ENCODE data around the gene NR4A2. TPM values are rescaled to one million over a fixed set of nuclear protein-coding genes. Genes with fewer than 3 reads are reported as not detected.

NR4A2 gene
- total RNA-seq, 2 donors from 2014 or later, result 1.2 to 1.6 TPM

DNA sequence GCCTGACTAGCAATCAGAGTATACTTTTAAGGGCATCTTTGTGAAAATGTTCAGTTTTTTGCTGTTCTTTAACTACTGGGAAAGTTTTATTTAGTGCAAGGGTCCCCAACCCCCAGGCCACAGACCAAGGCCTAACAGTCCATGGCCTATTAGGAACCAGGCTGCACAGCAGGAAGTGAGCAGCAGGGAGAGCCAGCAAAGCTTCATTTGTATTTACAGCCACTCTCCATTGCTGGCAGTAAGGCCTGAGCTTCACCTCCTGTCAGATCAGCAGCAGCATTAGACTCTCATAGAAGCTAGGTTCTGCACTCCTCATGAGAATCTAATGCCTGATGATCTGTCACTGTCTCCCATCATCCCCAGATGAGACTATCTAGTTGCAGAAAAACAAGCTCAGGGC lies 17.1 kb upstream of the NR4A2 start:
- no peak overlapping the region for H3K4me3 Mint-ChIP-seq
- H3K4me1 Mint-ChIP-seq, result no peaks in the 10 kb centered on the region

DNA sequence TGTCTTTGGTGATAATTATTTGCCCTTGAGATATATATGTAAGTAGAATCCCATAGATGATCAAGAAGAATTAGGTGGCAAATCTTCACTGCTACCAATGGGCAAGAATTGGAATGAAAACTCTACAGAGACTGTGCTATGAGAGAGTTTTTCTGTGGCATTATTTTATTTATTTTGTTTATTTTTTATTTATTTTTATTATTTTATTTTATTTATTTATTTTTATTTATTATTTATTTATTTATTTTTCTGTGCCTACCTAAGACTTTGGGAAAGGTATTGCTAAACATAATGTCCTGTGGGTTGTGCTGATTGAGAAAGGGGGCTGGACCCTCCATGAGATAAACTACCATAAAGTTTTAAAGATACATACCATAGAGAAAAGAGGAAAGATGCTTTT lies 16.6 kb upstream of the NR4A2 start:
- H3K36me3 Mint-ChIP-seq (ENCODE audit: low read depth), result no peaks in the 10 kb centered on the region
- no peak overlapping the region for H3K4me3 Mint-ChIP-seq

More for the DNA sequence above, 17.1 kb upstream of the NR4A2 start:
- Histone ChIP-seq H3K27ac (ENCODE audit: low read depth, low read length) (no peak overlapping the region), H3K4me3 (ENCODE audit: low read length) (no peak overlapping the region), H3K9me3 (ENCODE audit: control insufficient read depth, low read length) (no peaks in the 10 kb centered on the region), H3K9ac (ENCODE audit: extremely low read depth, low read length, poor library complexity, severe bottlenecking) (no peak overlapping the region), H3K27me3 (ENCODE audit: control insufficient read depth, insufficient read depth, low read length, poor library complexity, severe bottlenecking) (no peaks in the 10 kb centered on the region), H3K4me1 (ENCODE audit: control insufficient read depth, insufficient read depth, low read length) (no peaks in the 10 kb centered on the region), H3K36me3 (ENCODE audit: control insufficient read depth, insufficient read depth, low read length) (no peaks in the 10 kb centered on the region)
- H3K9me3 Mint-ChIP-seq, result peaks cover 3% of the 10 kb centered on the region
- peaks cover 2% of the 10 kb centered on the region for H3K27me3 Mint-ChIP-seq (ENCODE audit: insufficient read depth)
- DNase-seq, result no peak
- TF ChIP-seq, protein P1, sequence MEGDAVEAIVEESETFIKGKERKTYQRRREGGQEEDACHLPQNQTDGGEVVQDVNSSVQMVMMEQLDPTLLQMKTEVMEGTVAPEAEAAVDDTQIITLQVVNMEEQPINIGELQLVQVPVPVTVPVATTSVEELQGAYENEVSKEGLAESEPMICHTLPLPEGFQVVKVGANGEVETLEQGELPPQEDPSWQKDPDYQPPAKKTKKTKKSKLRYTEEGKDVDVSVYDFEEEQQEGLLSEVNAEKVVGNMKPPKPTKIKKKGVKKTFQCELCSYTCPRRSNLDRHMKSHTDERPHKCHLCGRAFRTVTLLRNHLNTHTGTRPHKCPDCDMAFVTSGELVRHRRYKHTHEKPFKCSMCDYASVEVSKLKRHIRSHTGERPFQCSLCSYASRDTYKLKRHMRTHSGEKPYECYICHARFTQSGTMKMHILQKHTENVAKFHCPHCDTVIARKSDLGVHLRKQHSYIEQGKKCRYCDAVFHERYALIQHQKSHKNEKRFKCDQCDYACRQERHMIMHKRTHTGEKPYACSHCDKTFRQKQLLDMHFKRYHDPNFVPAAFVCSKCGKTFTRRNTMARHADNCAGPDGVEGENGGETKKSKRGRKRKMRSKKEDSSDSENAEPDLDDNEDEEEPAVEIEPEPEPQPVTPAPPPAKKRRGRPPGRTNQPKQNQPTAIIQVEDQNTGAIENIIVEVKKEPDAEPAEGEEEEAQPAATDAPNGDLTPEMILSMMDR (conservative IDR thresholded peaks at IDR 0.05), result no peak
- H3K36me3 Mint-ChIP-seq (ENCODE audit: low read depth), result no peaks in the 10 kb centered on the region
- no peak overlapping the region for H3K27ac Mint-ChIP-seq

GRCh38 chr2:156347431-156347830 lies 14.9 kb upstream of the NR4A2 start:
- no peak overlapping the region for H3K27ac Mint-ChIP-seq
- Histone ChIP-seq H3K4me1 (ENCODE audit: control insufficient read depth, insufficient read depth, low read length) (no peaks in the 10 kb centered on the region), H3K9me3 (ENCODE audit: control insufficient read depth, low read length) (no peaks in the 10 kb centered on the region), H3K9ac (ENCODE audit: extremely low read depth, low read length, poor library complexity, severe bottlenecking) (no peak overlapping the region), H3K36me3 (ENCODE audit: control insufficient read depth, insufficient read depth, low read length) (no peaks in the 10 kb centered on the region), H3K4me3 (ENCODE audit: low read length) (no peak overlapping the region), H3K27me3 (ENCODE audit: control insufficient read depth, insufficient read depth, low read length, poor library complexity, severe bottlenecking) (no peaks in the 10 kb centered on the region), H3K27ac (ENCODE audit: low read depth, low read length) (no peak overlapping the region)
- no peak overlapping the region for H3K4me3 Mint-ChIP-seq
- no peak for DNase-seq
- 80 to 98% methylated on average over 1 to 3 of the region's 3 CpGs for WGBS, 2 experiments (ENCODE audit: insufficient coverage in 1 of 2, insufficient read length in 1 of 2)
- H3K27me3 Mint-ChIP-seq (ENCODE audit: insufficient read depth), result peaks cover 7% of the 10 kb centered on the region
- H3K36me3 Mint-ChIP-seq (ENCODE audit: low read depth), result no peaks in the 10 kb centered on the region
- H3K4me1 Mint-ChIP-seq, result peaks cover 6% of the 10 kb centered on the region
- peaks cover 3% of the 10 kb centered on the region for H3K9me3 Mint-ChIP-seq
- TF ChIP-seq, protein P1 (conservative IDR thresholded peaks at IDR 0.05), result no peak

More for the DNA sequence above, 16.6 kb upstream of the NR4A2 start:
- Histone ChIP-seq H3K9me3 (ENCODE audit: control insufficient read depth, low read length) (no peaks in the 10 kb centered on the region), H3K4me3 (ENCODE audit: low read length) (no peak overlapping the region), H3K9ac (ENCODE audit: extremely low read depth, low read length, poor library complexity, severe bottlenecking) (no peak overlapping the region), H3K27ac (ENCODE audit: low read depth, low read length) (no peak overlapping the region), H3K4me1 (ENCODE audit: control insufficient read depth, insufficient read depth, low read length) (no peaks in the 10 kb centered on the region), H3K27me3 (ENCODE audit: control insufficient read depth, insufficient read depth, low read length, poor library complexity, severe bottlenecking) (no peaks in the 10 kb centered on the region), H3K36me3 (ENCODE audit: control insufficient read depth, insufficient read depth, low read length) (no peaks in the 10 kb centered on the region)
- no peak for DNase-seq
- Mint-ChIP-seq H3K27ac (no peak overlapping the region), H3K9me3 (peaks cover 3% of the 10 kb centered on the region), H3K27me3 (ENCODE audit: insufficient read depth) (peaks cover 5% of the 10 kb centered on the region), H3K4me1 (no peaks in the 10 kb centered on the region)
- TF ChIP-seq, protein P1 (conservative IDR thresholded peaks at IDR 0.05), result no peak
